H1 (cell line): ENCODE measurements around the gene MYO7B. TPM values are rescaled to one million over a fixed set of nuclear protein-coding genes. Genes with fewer than 3 reads are reported as not detected.

Source experiments
- CBX8 ChIP-seq: fragments of 300-800, 300-1000 bp; sonication (generic); IDR thresholded peaks from 2 replicates; pipeline ENCODE4 v1.7.1; 2016; ENCODE audit warnings: low read depth, low read length, borderline replicate concordance
- CHD7 ChIP-seq: fragments of 300-600 bp; sonication (generic); IDR thresholded peaks from 2 replicates; pipeline ENCODE4 v1.7.1; 2012; ENCODE audit warnings: low read length, moderate library complexity, mild to moderate bottlenecking, inconsistent platforms; ENCODE audit not compliant: insufficient replicate concordance
- JUN ChIP-seq: IDR thresholded peaks from 2 replicates; pipeline ENCODE4 v1.6.1; 2011; ENCODE audit warnings: low read depth, mild to moderate bottlenecking, improper control_type of control experiment, low read length
- MAX ChIP-seq: IDR thresholded peaks from 2 replicates; pipeline ENCODE4 v1.6.1; 2012; ENCODE audit warnings: inconsistent platforms
- NRF1 ChIP-seq: IDR thresholded peaks from 2 replicates; pipeline ENCODE4 v1.6.1; 2011; ENCODE audit warnings: mild to moderate bottlenecking, low read depth, low read length, improper control_type of control experiment
- PHF8 ChIP-seq: fragments of 200-600 bp; sonication (generic); conservative IDR thresholded peaks from 2 replicates; pipeline ENCODE4 v1.7.1; 2012; ENCODE audit warnings: low read depth, mild to moderate bottlenecking, inconsistent platforms, low read length, moderate library complexity
- RXRA ChIP-seq: IDR thresholded peaks from 2 replicates; pipeline ENCODE4 v1.6.1; 2011; ENCODE audit warnings: low read depth, mild to moderate bottlenecking, low read length, moderate library complexity; ENCODE audit not compliant: insufficient read depth
- SAP30 ChIP-seq: fragments of 300-600 bp; sonication (generic); IDR thresholded peaks from 2 replicates; pipeline ENCODE4 v1.7.1; 2012; ENCODE audit warnings: low read length, moderate library complexity, mild to moderate bottlenecking, inconsistent platforms; ENCODE audit not compliant: insufficient read depth, insufficient replicate concordance
- TBP ChIP-seq: IDR thresholded peaks from 2 replicates; pipeline ENCODE4 v1.6.1; 2011; ENCODE audit warnings: low read depth, low read length, improper control_type of control experiment
- TCF12 ChIP-seq: IDR thresholded peaks from 2 replicates; pipeline ENCODE4 v1.6.1; 2011; ENCODE audit warnings: low read depth, mild to moderate bottlenecking, low read length
- polyA plus RNA-seq, 7 experiments: library from polyadenylated mRNA; depleted of rRNA in 3 of 7; stranded (reverse) in 5 of 7; unstranded in 2 of 7; fragments of >200 nt in 5 of 7; fragments of 200-250 nt in 2 of 7; gene quantifications; 1 replicate in 5 of 7; 2 replicates in 1 of 7; 4 replicates in 1 of 7; pipeline versions ENCODE4 v1.2.1 to v1.2.3, GENCODE V29; 2011 to 2013; ENCODE audit warnings: missing spikeins in 2 of 7, mixed read lengths in 2 of 7
- total RNA-seq: library from RNA; stranded (reverse); fragmentation: NEBNext Ultra II Directional; extraction: Animal tissue kit (Norgen Biotek cat#: 25700); gene quantifications from 2 replicates; pipeline ENCODE4 v1.2.1, GENCODE V29; 2021

The MYO7B gene
- total and polyA plus RNA-seq, 2 of the 8 experiments (the other 6 are each of a cell fraction or from before 2014, with no cell fraction given) = not detected

- TF ChIP-seq CHD7 (no peak), RXRA (no peak), NRF1 (no peak), SAP30 (no peak), MAX (no peak), TBP (no peak), JUN (no peak), PHF8 (no peak), CBX8 (no peak), TCF12 (no peak)
Measured at GRCh38 chr2:127676906-127677305, 141.4 kb downstream of the MYO7B start (continued).
